ENCODE results near the gene DAW1.

DNA sequence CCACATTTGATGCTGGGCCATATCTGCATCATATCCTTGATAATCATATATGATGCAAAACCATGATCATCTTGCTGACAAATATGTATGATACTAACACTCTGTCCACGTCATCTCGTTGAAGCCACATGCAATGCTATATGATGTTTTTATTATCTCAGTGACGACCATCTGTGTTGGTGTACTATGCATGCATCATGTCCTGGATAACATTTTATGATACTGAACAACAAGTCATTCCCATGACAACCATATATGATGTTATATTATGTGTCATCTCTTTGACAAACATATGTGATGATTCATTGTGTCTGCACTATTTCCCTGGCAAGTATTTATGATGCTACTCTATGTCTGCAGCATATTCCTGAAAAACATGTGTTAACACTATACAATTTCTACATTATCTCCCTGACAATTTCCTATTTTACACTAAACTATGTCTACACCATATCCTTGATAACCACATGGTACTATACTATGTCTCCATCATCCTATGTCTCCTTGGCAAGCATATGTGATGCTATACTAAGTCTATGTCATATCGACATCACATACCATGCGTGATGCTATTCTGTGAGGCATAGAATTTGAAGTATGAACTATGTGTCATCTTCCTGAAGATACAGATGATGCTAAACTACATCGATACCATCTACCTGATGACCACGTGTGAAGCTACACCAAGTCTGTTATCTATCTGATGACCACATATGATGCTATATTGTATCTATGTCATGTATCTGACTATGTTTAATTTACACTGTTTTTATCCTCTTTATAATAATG is 37.0 kb downstream of the DAW1 start:
- TF ChIP-seq POLR2A (IDR thresholded peaks at IDR 0.05) = no peak
- TF ChIP-seq, protein P1, sequence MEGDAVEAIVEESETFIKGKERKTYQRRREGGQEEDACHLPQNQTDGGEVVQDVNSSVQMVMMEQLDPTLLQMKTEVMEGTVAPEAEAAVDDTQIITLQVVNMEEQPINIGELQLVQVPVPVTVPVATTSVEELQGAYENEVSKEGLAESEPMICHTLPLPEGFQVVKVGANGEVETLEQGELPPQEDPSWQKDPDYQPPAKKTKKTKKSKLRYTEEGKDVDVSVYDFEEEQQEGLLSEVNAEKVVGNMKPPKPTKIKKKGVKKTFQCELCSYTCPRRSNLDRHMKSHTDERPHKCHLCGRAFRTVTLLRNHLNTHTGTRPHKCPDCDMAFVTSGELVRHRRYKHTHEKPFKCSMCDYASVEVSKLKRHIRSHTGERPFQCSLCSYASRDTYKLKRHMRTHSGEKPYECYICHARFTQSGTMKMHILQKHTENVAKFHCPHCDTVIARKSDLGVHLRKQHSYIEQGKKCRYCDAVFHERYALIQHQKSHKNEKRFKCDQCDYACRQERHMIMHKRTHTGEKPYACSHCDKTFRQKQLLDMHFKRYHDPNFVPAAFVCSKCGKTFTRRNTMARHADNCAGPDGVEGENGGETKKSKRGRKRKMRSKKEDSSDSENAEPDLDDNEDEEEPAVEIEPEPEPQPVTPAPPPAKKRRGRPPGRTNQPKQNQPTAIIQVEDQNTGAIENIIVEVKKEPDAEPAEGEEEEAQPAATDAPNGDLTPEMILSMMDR (IDR thresholded peaks at IDR 0.05) = no peak

Measured in stomach (tissue), 4 donors.